ENCODE measurements around the gene NCLN. TPM values are rescaled to one million over a fixed set of nuclear protein-coding genes. Genes with fewer than 3 reads are reported as not detected.

NCLN gene
- total RNA-seq, 1 experiment from 2014 or later, result 74.7 TPM

GRCh38 chr19:3225677-3226093 is 40.0 kb downstream of the NCLN start:
- no peaks in the 10 kb centered on the region for H3K9me3 ChIP-seq (ENCODE audit: low read length)
- H3K4me3 ChIP-seq (ENCODE audit: low read length), result no peak overlapping the region
- no peaks in the 10 kb centered on the region for H3K79me2 ChIP-seq (ENCODE audit: low read length)
- H4K20me1 ChIP-seq (ENCODE audit: low read length), result no peaks in the 10 kb centered on the region
- H3K4me2 ChIP-seq (ENCODE audit: low read length), result no peak overlapping the region
- intact Hi-C loops (cut with micrococcal nuclease), result no loop called here
- H3K36me3 ChIP-seq (ENCODE audit: low read depth, low read length), result no peaks in the 10 kb centered on the region
- no peak overlapping the region for H2AFZ ChIP-seq (ENCODE audit: low read length)
- H3K27ac ChIP-seq (ENCODE audit: low read length), result no peak overlapping the region
- no peaks in the 10 kb centered on the region; the same call in 1 of the 2 replicates for H3K27me3 ChIP-seq (ENCODE audit: low read length)
- no peaks in the 10 kb centered on the region for H3K4me1 ChIP-seq (ENCODE audit: insufficient read depth, low read length)
- CTCF ChIA-PET, result no interaction called here
- no peaks in the 10 kb centered on the region for H3F3A ChIP-seq (ENCODE audit: low read length, unreplicated experiment)
- POLR2A ChIA-PET (ENCODE audit: unreplicated experiment), result no interaction called here
- no peak for TF ChIP-seq CTCF (conservative IDR thresholded peaks at IDR 0.05; ENCODE audit: low read depth, low read length)
- no peak for TF ChIP-seq EZH2phosphoT487 (IDR thresholded peaks at IDR 0.05; ENCODE audit: borderline replicate concordance, low read length)
- TF ChIP-seq EZH2 (IDR thresholded peaks at IDR 0.05; ENCODE audit: low read length, unreplicated experiment), result no peak
- no TSS peak for BruUV-seq (replicated peaks)
- H3K9me2 ChIP-seq (replicated peaks; ENCODE audit: low read length), result no peaks in the 10 kb centered on the region
- H3K9ac ChIP-seq (ENCODE audit: low read length), result no peak overlapping the region
- no peak for DNase-seq
- ATAC-seq, result no peak

- H4K20me1 ChIP-seq (ENCODE audit: low read length), result no peaks in the 10 kb centered on the region
- H3K27me3 ChIP-seq (ENCODE audit: low read length), result no peaks in the 10 kb centered on the region; the same call in 1 of the 2 replicates
- no peak overlapping the region for H3K27ac ChIP-seq (ENCODE audit: low read length)
- no peak overlapping the region for H3K4me3 ChIP-seq (ENCODE audit: low read length)
- BruUV-seq (replicated peaks), result no TSS peak
- no peaks in the 10 kb centered on the region for H3K9me3 ChIP-seq (ENCODE audit: low read length)
- ATAC-seq (no peak), DNase-seq (no peak)
- H3K4me1 ChIP-seq (ENCODE audit: insufficient read depth, low read length), result no peaks in the 10 kb centered on the region
- no peaks in the 10 kb centered on the region for H3K79me2 ChIP-seq (ENCODE audit: low read length)
- H3K9me2 ChIP-seq (replicated peaks; ENCODE audit: low read length), result no peaks in the 10 kb centered on the region
- CTCF ChIA-PET, result no interaction called here
- POLR2A ChIA-PET (ENCODE audit: unreplicated experiment), result no interaction called here
- no peaks in the 10 kb centered on the region for H3F3A ChIP-seq (ENCODE audit: low read length, unreplicated experiment)
- no peak overlapping the region for H3K9ac ChIP-seq (ENCODE audit: low read length)
- TF ChIP-seq CTCF (conservative IDR thresholded peaks at IDR 0.05; ENCODE audit: low read depth, low read length), result no peak
- no peak for TF ChIP-seq EZH2 (IDR thresholded peaks at IDR 0.05; ENCODE audit: low read length, unreplicated experiment)
- TF ChIP-seq EZH2phosphoT487 (IDR thresholded peaks at IDR 0.05; ENCODE audit: borderline replicate concordance, low read length), result no peak
- intact Hi-C loops (cut with micrococcal nuclease), result no loop called here
- no peak overlapping the region for H3K4me2 ChIP-seq (ENCODE audit: low read length)
- no peak overlapping the region for H2AFZ ChIP-seq (ENCODE audit: low read length)
- H3K36me3 ChIP-seq (ENCODE audit: low read depth, low read length), result no peaks in the 10 kb centered on the region
Observed at GRCh38 chr19:3227054-3227626, 41.4 kb downstream of the NCLN start.

GRCh38 chr19:3229346-3229743 is 43.6 kb downstream of the NCLN start:
- TF ChIP-seq CTCF (conservative IDR thresholded peaks at IDR 0.05; ENCODE audit: low read depth, low read length) (no peak), EZH2 (IDR thresholded peaks at IDR 0.05; ENCODE audit: low read length, unreplicated experiment) (no peak), EZH2phosphoT487 (IDR thresholded peaks at IDR 0.05; ENCODE audit: borderline replicate concordance, low read length) (no peak)
- Histone ChIP-seq H3K4me1 (ENCODE audit: insufficient read depth, low read length) (no peaks in the 10 kb centered on the region), H3F3A (ENCODE audit: low read length, unreplicated experiment) (no peaks in the 10 kb centered on the region), H3K9me2 (replicated peaks; ENCODE audit: low read length) (no peaks in the 10 kb centered on the region), H3K4me2 (ENCODE audit: low read length) (no peak overlapping the region), H3K9me3 (ENCODE audit: low read length) (no peaks in the 10 kb centered on the region), H2AFZ (ENCODE audit: low read length) (no peak overlapping the region), H3K4me3 (ENCODE audit: low read length) (no peak overlapping the region), H3K9ac (ENCODE audit: low read length) (no peak overlapping the region), H3K27me3 (ENCODE audit: low read length) (no peaks in the 10 kb centered on the region; the same call in 1 of the 2 replicates), H3K27ac (ENCODE audit: low read length) (no peak overlapping the region), H3K79me2 (ENCODE audit: low read length) (no peaks in the 10 kb centered on the region), H4K20me1 (ENCODE audit: low read length) (no peaks in the 10 kb centered on the region), H3K36me3 (ENCODE audit: low read depth, low read length) (no peaks in the 10 kb centered on the region)
- ATAC-seq, result no peak
- POLR2A ChIA-PET (ENCODE audit: unreplicated experiment), result no interaction called here
- no peak for DNase-seq
- intact Hi-C loops (cut with micrococcal nuclease), result no loop called here
- BruUV-seq (replicated peaks), result no TSS peak
- CTCF ChIA-PET, result no interaction called here

Data from PC-3 (cell line).